Amygdala (tissue), 56 donors: Measurements from ENCODE around the gene NSD2.
A peak's percentile ranks its signal among the peaks of the same experiment; 100 is the strongest.
"Not testable (repeated sequence)": the region's sequence is repeated elsewhere in the genome, so short reads cannot be mapped to it uniquely, and the experiment has no call there.

Experiments
- DNase-seq, 56 donors: peaks; one replicate each; lab custom pipeline; 2025; lab: John Stamatoyannopoulos, UW

The NSD2 gene

DNA sequence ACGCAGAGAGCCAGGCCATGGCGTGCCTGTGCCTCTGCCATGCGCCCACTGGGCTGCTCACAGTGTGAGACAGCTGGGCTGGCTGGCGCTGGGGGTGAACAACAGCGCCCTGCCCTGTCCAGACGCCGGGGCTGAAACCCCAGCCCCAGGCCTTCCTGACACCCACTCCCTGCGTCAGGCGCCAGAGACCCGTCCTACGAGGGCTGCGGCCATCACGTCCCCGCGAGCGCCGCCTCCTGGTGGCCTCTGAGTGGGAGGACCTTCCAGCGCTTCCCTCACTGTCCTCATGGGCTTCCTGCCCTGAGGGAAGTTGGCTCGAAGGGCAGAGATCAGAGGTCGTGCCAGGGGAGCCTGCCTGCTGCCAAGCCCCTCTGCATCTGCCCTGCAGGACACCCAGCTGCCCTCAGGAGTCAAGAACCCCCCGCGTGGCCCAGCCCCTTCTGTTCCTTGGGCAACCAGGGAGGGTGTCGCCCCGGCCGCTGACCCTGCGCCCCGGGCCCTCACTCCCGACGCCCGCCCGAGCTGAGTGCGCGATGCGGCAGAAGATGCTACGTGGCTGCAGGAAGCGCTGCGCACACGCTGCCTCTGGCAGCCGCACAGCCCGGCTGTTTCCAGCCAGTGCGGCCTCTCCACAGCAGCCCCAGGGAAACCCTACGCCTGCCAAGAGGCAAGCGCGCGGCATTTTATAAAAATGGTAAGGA, 121.4 kb downstream of the NSD2 start:
- DNase-seq, result no peak

DNA sequence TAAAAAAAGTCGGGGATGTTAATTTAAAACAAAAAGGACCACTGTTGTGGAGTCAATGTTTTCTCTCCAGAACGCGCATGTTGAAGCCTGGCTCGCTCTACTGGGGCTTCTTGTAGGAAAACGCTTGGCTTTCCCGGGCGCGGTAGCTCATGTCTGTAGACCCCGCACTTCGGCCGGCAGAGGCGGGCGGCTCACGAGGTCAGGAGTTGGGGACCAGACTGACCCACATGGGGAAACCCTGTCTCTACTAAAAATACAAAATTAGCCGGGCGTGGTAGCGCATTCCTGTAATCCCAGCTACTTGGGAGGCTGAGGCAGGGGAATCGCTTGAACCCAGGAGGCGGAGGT, 122.0 kb downstream of the NSD2 start:
- no peak for DNase-seq

DNA sequence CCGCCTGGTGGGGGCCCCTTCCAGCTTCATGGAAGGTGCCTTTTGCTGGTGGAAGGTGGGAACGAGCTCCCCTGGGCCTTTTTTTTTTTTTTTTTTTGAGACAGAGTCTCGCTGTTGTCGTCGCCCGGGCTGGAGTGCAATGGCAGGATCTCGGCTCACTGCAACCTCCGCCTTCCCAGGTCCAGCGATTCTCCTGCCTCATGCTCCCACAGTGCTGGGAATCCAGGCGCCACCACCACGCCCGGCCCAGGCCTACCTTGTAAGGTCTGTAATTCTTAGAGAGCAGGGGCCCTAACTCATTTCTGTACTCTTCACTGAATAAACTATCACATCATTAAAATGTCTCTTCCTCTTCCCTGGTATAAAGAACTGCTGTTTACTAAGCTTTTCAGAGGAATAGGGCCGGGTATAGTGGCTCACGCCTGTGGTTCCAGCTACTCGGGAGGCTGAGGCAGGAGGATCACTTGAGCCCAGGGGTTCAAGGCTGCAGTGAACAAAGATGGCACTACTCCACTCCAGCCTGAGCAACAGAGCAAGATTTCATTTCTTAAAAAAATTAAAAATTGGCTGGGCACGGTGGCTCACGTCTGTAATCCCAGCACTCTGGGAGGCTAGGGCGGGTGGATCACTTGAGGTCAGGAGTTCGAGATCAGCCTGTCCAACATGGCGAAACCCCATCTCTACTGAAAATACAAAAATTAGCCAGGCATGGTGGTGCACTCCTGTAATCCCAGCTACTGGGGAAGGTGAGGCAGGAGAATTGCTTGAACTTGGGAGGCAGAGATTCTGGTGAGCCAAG, 122.7 kb downstream of the NSD2 start:
- DNase-seq, result not testable (repeated sequence)

DNA sequence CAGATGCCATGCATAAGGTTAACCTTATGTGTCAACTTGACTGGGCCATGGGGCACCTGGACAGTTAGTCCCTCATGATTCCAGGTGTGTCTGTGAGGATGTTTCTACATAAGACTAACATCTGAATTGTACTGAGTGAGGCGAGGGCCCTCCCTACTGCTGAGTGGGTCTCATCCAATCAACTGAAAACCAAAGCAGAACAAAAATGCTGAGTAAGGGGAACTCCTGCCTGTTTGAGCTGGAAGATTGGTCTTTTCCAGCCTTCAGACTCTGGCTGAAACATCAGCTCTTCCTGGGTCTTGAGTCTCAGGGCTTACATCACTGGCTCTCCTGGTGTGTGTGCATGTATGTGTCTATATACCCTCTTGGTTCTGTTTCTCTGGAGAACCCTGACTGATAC, 123.7 kb downstream of the NSD2 start:
- DNase-seq, result no peak

DNA sequence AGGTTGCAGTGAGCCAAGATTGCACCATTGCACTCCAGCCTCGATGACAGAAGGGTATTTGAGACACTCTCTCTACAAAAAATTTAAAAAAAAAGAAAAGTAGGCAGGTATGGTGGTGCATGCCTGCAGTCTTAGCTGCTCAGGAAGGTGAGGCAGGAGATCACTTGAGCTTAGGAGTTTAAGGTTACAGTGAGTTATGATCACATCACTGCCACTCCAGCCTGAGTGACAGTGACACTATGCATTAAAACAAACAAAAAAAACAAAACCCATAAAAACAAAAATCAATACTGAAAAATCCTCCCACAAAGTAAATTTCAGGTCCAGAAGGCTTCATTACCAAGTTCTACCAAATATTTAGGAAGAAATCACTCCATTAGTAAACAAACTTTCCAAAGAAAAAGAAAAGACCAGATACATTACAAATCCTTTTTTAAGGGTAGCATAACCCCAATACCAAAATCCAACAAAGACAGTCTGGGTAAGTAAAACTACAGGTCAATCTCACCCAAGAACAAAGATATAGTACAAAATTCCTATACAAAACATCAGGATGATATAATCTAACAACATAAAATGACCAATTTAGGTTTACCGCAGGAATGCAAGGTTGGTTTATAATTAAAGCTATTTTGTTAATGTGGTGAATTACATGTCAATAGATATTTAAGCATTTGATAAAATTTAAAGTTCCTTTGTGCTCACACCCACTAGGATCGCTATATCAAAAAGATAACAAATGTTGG, 125.8 kb downstream of the NSD2 start:
- DNase-seq, result no peak

DNA sequence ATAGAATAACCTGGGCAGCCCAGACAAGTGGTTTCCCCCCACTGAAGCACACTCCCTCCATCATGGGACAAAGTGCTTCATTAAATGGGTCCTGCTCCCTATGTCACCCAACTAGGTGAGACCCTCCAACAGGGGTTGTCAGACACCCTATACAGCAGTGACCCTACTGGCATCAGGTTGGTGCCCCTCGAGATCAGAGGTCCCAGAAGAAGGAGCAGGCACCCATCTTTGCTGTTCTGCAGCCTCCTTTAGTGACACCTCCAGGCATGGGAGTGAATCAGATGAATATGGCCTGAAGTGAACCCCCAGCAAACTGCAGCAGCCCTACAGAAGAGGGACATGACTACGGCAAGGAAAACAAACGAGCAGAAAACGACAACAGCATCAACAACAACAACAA, 126.5 kb downstream of the NSD2 start:
- no peak for DNase-seq

DNA sequence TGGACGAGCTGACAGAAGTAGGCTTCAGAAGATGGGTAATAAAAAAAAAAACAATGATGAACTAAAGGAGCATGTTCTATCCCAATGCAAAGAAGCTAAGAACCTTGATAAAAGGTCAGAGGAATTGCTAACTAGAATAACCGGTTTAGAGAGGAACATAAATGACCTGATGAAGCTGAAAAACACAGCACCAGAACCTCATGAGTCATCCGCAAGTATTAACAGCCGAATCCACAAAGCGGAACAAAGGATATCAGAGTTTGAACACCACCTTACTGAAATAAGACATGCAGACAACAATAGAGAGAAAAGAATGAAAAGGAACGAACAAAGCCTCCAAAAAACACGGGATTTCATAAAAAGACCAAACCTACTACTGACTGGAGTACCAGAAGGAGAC, 127.1 kb downstream of the NSD2 start:
- no peak for DNase-seq

DNA sequence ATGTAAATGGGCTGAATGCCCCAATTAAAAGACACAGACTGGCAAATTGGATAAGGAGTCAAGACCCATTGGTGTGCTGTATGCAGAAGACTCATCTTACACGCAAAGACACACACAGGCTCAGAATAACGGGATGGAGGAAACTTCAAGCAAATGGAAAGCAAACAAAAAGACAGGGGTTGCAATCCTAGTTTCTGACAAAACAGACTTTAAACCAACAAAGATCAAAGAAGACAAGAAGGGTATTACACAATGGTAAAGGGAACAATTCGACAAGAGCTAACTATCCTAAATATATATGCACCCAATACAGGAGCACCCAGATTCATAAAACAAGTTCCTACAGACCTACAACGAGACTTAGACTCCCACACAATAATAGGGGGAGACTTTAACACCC, 128.1 kb downstream of the NSD2 start:
- DNase-seq, result not testable (repeated sequence)

DNA sequence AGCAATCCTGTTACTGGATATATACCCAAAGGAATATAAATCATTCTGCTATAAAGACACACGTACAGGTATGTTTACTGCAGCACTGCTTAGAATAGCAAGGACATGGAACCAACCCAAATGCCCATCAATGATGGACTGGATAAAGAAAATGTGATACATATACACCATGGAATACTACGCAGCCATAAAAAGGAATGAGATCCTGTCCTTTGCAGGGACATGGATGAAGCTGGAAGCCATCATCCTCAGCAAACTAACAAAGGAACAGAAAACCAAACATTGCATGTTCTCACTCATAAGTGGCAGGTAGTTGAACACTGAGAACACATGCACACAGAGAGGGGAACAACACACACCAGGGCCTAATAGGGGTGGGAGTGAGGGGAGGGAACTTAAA, 132.2 kb downstream of the NSD2 start:
- not testable (repeated sequence) for DNase-seq

DNA sequence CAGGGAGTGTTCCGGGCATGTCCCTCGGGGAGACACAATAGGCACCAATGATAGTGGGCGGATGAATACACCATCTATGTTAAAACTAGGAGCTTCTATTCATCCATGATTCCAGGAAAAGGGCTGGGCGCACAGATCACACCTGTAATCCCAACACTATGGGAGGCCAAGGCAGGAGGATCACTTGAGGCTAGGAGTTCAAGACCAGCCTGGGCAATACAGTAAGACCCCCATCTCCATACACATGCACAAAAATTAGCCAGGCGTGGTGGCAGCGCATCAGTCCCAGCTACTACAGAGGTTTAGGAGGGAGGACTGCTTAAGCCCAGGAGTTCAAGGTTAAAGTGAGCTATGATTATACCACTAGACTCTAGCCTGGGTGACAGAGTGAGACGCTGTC, 135.2 kb downstream of the NSD2 start:
- DNase-seq, result no peak

DNA sequence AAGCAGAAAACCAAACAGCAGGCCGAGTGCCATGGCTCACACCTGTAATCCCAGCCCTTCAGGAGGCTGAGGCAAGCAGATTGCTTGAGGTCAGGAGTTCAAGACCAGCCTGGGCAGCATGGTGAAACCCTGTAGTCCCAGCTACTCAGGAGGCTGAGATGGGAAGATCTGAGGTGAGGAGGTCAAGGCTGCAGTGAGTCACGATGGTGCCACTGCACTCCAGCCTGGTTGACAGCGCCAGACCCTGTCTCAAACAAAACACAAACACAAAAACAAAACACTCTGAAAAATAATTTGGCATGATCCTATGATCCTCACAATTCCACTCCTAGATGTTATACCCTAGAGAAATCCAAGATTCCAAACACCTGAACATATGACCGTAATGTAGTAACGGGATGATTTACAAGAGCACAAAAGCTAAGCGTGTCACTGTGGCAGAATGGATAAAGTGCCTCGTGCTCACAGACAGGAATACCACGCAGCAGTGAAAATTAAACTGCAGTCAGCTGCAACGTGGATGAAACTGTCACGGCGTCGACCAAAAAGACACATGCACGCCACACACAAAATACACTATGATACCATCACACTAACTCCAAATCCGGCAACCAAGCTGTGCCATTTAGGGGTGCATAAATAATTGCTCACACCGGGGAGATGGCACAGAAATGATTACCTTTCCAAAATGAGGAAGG, 135.9 kb downstream of the NSD2 start:
- no peak for DNase-seq

DNA sequence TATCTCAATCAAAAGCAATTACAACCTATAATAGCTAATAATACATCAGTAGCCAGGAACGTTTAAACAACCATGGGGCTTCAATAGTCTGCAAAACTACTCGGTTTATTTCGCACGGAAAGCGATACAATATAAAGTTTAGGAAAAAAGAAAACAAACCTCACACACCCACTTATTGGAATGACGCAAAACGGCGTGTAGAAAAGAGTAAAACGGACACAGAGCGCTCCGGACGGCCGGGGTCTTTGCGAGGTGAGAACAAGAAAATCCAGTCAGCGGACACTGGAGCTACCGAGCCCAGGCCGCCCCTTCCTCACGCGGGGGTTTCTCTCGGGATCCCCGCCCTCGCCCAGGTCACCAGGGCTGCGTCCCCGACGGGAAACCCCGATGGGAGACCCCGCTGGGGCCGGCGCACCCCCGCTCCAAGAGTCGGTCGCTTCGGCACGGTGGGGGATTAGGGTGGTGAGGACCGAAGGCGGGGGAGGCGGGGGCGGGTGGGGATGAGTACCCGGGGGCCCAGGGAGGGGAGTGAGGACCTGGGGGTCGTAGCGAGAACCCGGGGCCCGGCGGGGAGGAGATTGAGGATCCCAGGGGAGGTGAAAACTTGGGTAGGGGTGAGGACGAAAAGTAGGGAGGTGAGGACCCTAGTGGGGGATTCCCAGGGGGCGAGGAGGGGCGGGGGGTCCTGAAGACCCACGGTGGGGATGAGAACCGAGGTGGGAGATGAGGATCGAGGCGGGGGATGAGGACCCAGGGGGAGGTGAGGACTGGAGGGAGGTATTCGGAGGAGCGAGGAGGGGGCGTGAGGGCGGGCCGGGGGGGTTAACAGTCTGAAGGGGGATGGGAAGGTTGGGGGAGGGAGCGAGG, 136.8 kb downstream of the NSD2 start:
- no peak for DNase-seq

DNA sequence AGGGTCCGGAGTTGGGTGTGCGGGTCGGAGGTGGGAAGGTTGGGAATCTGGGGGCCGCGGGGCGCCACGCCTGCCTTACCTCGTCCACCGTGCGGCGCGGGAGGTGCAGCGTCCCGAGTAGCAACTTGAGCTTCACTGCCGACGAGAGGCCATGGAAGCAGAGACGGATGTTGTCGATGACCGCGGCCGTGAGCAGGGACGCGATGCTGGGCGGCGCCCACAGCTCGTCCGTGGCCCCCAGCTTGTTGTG, 137.4 kb downstream of the NSD2 start:
- no peak for DNase-seq

DNA sequence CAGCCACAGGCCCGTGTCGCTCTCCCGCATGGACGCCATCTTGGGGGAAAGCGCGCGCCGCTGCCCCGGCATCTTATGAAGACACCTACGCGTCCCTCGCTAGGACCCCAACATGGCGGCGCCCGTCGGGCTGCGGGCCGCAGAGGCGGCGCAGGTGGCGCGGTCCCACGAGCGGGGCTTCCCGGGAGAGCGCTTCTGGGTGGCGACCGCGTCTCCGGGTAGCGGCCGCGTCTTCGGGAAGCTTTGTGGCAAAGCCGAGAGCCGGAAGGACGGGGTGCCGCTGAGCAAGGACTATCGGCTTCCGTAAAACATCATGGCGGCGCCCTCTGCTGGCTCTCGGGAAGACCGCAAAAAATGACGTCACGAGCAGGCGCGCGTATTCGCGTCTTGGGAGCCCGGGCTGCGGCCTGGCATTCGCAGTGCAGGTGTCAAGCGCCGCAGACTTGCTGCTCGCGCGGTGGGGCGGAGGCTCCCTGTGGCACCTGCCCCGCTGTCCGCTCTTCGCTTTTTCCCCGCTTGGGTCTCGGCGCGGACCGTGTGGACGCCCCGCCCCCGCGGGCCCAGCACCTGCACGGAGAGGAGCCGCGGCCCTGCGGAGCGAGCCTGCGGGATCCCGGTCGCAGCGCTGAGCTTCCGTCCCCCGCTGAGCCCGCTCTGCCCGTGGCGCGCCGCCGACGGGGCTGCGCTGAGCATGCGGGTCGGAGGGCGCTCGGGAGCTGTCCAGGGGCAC, 137.9 kb downstream of the NSD2 start, which contains the start of gene NELFA:
NELFA (minus strand) TSS at position 54 of the 730 bp plus-strand sequence; CDS start at position 39, 15 bp downstream.
- DNase-seq, result peak; percentile 73 to 99 (median 92)

DNA sequence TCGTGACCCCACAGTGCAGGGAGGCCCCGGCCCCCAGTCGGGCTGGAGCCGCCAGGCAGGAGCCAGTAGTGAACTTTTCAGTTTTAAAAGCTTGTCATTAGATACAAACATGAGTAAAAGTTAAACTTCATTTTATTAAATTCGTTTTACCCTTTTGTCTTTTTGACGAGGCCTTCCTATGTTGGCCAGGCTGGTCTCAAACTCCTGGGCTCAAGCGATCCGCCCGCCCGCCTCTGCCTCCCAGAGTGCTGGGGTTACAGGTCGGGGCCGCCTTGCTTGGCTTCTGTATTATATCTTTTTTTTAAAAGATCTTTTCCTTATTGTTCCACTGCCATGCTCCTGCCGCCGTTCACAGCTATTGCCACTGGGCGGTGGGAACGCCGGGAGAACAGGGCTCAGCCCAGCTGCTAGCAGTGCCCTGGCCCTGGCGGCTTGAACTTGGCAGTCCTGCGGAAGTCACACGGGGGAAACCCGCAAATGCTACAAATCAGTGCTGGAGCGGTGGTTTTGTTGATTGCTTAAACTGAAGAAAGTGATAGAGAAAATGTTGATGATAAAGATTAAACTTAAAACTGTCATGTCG, 138.5 kb downstream of the NSD2 start:
- peak in 35 of 56 donors; percentile 9 to 72 (median 43) for DNase-seq

DNA sequence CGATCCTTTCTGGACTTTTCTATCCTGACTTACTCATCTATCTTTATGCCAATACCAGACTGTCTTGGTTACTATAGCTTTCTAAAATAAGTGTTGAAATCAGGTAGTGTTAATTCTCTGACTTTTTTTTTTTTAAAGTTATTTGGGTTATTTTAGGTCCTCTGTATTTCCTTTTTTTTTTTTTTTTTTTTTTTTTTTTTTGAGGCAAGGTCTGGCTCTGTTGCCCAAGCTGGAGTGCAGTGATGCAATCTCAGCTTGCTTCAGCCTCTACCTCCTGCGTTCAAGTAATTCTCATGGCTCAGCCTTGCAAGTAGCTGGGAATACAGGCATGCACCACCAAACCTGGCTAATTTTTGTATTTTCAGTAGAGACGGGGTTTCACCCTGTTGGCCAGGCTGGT, 140.4 kb downstream of the NSD2 start:
- DNase-seq, result no peak

DNA sequence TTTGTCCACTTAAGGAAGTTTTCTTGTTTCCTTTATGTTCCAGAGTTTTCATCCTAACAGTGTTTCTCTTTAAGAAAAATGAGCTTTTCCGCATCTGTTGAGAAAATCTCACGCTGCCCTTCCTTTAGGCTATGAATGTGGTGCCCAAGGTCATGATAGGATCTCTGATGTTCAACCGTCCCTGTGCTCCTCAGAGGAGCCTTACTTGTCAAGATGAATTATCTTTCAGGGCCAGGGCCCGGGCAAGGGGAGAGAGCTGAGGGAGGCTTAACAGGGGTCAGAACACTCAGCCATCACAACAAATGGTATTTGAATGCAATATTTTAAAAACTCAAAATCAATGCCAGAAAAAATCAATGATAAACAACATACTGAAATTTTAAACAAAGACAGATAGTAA, 143.8 kb downstream of the NSD2 start:
- DNase-seq, result no peak

DNA sequence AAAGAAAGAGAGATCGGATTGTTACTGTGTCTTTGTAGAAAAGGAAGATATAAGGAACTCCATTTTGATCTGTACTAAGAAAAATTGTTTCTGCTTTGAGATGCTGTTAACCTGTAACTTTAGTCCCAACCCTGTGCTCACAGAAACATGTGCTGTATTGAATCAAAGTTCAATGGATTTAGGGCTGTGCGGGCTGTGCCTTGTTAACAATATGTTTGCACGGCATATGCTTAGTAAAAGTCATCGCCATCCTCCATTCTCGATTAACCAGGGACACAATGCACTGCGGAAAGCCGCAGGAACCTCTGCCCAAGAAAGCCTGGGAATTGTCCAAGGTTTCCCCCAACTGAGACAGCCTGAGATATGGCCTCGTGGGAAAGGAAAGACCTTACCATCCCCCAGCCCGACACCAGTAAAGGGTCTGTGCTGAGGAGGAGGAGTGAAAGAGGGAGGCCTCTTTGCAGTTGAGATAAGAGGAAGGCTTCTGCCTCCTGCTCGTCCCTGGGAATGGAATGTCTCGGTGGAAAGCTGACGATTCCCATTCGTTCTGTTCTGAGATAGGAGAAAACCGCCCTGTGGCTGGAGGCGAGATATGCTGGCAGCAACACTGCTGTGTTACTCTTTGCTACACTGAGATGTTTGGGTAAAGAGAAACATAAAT, 150.3 kb downstream of the NSD2 start:
- not testable (repeated sequence) for DNase-seq
